H54 (cell line): ENCODE data around the gene ZNF683.
A peak's percentile ranks its signal among the peaks of the same experiment; 100 is the strongest.

Experiments used
- DNase-seq: peaks from one replicate; pipeline ENCODE4 v3.0.0; 2011; ENCODE audit warnings: low spot score, mixed read lengths; ENCODE audit not compliant: insufficient read length
- FAIRE-seq: peaks from 3 replicates; lab custom pipeline; 2011; peaks lifted over from hg19 to GRCh38; lab: Jason Lieb, UNC
- POLR2A ChIP-seq: IDR thresholded peaks from 2 replicates; pipeline ENCODE4 v1.6.1; 2011; ENCODE audit warnings: low read depth, mild to moderate bottlenecking, low read length

ZNF683 gene

DNA sequence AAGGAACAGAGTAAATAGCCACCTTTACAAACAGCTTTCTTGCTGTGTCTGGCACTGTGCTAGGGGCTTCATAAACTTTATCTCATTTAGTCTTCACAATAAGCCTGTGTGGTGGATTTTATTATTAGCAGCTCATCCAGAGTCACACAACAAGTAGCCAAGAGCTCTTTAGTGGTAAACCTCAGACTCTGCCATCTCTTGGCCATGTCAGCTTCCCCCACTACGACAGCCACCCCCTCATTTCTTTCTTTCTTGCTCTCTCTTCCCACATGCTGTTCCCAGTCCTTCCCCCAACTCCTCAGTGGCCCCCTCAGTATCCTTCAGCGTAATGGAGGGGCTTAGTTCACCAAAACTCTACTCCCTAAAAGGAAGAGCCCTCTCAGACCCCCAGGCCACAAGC is 1.2 kb upstream of the ZNF683 start:
- no peak for TF ChIP-seq POLR2A
- FAIRE-seq (no peak), DNase-seq (no peak)

DNA sequence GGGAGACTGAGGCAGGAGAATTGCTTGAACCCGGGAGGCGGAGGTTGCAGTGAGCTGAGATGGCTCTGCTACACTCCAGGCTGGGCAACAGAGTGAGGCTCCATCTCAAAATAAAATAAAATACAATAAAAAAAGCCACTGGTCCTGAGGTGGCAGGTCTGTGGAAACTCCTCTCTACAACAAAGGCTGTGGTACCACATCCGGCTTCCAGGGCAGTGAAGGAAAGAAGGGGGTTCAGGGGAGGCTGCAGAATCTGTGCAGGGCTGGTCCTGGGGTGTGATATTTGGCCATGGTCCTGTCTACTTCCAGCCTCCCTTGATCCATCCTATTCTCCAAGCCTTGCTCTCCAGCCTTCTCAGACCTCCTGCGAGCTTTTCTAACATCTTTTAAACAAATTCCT is 731 bp upstream of the ZNF683 start:
- TF ChIP-seq POLR2A = no peak
- FAIRE-seq (no peak), DNase-seq (no peak)

DNA sequence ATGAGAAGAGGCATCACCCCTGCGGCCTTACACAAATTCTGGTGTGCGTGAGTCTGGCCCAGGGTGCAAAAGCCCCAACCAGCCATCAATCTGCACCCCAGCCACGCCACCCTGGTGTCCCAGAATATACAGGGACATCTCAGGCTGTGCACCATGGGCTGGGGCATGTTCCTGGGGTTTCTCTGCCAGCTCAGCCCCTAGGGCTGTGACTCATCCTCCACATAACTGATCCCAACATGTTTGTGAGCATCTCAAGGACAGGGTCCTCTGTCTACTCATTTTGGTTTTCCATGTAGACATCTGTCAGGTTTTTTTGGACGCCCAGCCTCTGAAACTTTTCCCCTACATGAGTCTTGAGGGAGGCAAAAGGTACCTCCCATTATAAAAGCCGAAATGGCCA is 511 bp downstream of the ZNF683 start:
- TF ChIP-seq POLR2A = no peak
- FAIRE-seq (no peak), DNase-seq (no peak)

DNA sequence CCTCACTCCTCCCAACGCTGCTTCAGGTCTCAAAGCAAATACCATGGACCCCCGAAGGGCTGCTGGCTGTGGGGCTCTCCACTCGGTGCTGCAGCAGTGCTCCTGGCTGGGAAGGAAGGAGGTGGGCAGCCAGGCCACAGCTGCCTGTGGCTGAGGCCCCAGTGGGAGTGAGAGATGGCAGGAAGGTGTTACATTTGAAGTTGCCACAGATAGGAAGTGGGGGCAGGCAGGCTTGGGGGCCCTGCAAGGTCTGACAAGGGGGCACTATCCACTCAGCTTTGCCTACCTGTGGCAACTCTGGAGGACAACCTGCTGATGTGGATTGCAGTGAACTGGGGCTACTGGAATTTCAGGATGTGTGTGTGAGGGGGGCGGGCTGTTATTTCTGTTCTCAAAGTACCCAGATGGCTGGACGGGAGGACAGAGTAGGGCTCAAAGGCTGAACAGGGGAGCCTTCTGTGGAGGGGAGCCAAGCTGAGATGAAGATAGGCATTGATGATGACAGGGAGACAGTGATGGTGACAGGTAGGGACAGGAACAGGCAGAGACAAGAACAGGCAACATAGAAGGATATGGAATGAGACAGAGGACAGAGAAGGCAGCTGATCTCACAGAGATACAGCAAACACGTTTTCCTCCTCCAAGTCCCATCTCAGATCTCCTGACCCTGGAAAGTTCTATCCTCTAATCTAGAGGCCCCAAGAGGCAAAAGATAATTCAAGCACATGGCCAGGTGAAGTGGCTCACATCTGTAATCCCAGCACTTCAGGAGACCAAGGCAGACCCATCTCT is 1.8 kb downstream of the ZNF683 start:
- no peak for TF ChIP-seq POLR2A
- DNase-seq (no peak), FAIRE-seq (no peak)

DNA sequence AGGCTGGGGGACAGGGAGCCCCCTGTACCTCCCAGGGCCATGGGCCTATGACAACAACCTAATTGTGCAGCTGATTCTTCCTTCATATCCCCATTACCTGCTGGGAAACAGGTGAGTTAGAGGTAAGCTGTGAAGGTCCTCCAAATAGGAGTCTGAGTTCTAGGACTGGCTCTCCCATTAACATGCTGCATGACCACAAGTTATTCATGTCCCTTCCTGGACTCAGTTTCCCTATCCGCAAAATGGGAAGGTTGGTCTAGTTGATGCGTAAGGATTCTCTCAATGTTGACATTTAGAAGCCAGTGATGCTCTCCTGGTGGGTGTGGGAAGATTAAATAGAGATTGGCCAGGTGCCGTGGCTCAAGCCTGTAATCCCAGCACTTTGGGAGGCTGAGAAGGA is 4.1 kb downstream of the ZNF683 start:
- DNase-seq (no peak), FAIRE-seq (no peak)
- TF ChIP-seq POLR2A = no peak

DNA sequence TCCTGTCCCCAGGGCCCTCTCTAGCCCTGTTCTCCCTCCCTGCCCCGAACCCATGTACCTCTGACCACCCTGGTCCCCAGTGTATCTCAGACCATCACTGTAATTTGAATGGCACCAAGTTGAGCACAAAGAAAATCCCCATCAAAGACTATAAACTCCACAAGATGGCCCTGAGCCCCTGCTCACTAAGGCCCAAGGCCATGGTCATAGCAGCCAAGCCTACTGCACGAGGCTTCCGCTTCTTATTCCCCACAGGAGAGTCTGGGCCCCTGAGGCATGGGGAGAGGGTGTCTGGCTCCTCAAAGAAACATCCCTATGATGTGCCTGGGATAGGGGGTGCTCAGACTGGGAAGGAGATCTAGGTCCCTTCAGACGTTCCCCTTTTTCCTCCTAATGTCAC is 4.5 kb downstream of the ZNF683 start:
- no peak for TF ChIP-seq POLR2A
- DNase-seq (no peak), FAIRE-seq (no peak)

DNA sequence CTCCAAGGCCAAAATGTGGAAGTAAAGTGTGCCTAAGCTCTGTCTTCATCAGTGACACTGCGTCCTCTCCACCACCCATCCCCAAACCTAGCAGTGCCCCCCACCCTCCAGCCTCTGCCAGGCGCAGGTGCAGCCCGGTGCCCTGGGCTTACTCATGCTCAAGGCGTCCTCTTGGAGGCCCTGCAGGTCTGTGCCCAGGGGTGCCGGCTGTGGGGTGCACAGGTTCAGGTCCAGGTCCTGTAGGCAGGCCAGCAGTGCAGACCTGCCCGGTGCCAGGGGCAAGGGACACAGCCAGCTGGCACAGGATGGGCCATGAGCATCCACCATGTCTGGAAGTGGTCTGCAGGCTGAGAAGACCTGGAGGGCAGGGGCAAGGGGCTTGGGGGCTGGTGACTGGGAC is 5.1 kb downstream of the ZNF683 start:
- no peak for FAIRE-seq
- no peak for TF ChIP-seq POLR2A
- no peak for DNase-seq

DNA sequence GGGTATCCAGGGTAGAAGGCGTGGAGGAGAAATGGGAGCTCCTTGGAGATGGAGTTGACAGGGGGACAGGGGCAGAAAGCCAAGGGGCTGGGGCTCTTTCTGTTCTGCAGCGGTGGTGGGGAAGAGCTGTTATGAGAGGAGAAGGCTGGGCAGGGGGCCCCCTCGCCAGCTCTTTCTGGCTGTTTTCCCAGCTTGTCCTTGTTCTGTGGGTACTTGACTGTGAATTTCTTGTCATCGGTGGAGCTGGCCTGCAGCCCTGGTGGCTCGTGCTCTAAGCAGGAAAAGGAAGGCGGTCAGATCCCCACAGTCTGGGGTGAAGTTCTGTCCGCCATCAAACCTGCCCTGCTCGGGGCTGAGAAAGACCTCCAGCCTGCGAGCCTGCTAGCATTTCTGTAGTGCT is 7.6 kb downstream of the ZNF683 start:
- FAIRE-seq = no peak
- DNase-seq = no peak
- no peak for TF ChIP-seq POLR2A

DNA sequence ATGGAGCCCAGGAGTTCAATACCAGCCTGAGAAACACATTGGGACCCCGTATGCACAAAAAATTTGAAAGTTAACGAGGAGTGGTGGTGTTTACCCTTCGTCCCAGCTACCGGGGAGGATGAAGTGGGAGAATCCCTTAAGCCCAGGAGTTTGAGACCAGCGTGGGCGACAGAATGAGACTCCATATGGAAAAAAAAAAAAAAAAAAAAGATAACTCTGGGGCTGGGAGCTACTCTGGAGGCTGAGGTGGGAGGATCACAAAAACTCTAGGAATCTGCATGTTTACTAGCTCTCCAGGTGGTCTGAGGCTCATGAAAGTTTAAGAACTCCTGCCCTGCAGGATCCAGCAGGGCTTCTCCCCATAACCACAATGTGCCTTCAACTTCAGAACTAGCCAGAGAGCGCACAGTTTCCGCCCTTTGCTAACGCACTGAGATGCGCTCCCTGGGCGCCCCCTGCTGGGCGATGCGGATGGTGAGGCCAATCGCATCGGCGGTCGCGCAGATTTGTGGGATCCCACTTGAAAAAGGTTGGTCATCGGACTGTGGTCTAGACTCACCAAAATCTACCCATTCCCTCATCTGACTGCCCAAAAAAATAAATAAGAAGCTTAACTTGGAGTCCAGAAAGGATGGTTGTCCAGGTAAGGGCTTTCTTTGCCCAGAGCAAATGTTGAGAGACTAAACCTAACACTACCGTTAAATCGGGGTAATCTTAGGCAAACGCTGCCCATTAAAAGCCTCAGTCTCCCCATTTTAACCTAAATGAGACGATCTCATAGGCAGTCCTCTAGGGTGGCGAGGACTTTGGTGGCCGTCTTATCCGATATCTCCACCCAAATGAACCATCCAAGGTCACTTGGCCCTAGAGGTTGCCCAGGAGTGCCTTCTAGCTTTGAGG is 8.8 kb downstream of the ZNF683 start:
- FAIRE-seq = no peak
- TF ChIP-seq POLR2A = no peak
- DNase-seq = peak; percentile 40

DNA sequence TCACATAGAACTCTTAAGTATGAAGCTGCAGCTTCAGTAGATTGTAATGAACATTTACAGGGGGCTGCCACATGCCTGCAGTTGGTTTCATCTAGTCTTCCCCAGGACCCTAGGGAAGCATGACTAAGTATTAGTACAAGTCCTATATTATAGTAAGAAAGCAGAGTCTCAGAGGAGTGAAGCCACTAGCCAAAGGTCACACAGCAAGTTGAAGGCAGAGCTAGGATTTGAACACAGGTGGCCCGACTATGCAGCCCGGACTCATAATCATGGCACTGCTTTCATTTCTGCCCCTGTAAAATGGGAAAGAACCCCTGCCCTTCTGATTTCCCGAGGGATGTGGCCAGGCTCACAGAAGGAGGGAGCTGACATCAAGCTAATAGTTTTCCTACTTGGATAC is 10.2 kb downstream of the ZNF683 start:
- DNase-seq = no peak
- no peak for TF ChIP-seq POLR2A
- FAIRE-seq = no peak

DNA sequence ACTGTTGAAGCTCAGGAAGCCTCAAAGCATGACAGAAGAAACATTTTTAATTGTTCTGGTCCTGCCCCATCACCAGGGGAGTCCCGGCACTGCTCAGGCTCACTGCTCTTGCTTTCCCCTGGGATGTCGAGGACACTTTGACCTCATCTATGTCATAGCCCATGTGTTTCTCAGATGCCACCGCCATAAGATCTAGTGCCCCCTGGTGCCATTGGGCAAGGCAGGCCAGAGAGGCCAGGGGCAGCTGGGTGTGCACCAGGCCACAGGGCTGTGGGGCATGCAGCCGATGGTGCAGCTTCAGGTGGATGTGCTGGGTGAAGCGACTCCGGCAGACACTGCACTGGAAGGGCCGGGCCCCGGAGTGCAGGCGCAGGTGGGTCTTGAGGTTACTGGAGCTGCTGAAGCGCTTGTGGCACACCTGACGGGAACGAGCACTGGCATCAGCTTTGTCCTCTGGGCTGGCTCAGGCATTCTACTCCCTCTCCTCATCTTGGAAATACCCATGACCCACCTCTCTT is 10.9 kb downstream of the ZNF683 start:
- FAIRE-seq = no peak
- TF ChIP-seq POLR2A = no peak
- DNase-seq = no peak

DNA sequence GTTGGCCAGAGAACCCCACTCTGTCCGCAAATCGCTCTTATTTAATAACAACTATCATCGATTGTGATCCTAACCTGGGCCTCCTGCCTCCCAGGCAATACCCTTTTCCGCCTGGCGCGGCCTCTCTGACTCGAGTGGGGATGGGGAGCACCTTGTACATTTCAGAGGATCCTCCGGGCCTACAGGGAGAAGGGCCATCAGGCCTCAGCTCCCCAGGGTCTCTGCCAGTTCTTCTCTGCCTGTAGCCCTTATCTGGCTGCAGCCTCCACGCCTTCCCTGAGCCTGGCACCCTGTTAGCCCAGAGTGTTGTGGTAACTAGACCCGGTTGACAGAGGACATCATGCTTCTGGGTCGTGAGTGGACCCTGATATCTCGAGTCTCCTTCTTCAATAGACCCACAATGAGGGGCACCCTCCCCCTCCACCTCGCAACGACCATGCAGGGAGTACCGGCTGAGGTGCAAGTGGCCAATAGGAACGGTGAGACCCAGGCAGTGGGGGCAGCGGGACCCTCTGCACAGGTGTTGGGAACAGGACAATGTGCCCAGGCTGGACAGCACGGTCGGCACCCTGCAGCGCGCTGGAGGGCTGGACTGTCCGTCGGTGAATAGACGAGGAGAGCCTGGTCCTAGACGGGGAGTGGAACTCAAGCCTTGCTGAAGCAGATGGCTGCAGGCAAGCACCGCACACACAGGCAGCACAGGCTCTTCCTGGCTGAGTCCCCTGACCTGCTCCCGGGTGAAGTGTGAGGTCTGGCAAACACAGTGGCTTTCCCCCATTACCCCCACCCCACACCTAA is 11.5 kb downstream of the ZNF683 start:
- FAIRE-seq (no peak), DNase-seq (no peak)
- no peak for TF ChIP-seq POLR2A

DNA sequence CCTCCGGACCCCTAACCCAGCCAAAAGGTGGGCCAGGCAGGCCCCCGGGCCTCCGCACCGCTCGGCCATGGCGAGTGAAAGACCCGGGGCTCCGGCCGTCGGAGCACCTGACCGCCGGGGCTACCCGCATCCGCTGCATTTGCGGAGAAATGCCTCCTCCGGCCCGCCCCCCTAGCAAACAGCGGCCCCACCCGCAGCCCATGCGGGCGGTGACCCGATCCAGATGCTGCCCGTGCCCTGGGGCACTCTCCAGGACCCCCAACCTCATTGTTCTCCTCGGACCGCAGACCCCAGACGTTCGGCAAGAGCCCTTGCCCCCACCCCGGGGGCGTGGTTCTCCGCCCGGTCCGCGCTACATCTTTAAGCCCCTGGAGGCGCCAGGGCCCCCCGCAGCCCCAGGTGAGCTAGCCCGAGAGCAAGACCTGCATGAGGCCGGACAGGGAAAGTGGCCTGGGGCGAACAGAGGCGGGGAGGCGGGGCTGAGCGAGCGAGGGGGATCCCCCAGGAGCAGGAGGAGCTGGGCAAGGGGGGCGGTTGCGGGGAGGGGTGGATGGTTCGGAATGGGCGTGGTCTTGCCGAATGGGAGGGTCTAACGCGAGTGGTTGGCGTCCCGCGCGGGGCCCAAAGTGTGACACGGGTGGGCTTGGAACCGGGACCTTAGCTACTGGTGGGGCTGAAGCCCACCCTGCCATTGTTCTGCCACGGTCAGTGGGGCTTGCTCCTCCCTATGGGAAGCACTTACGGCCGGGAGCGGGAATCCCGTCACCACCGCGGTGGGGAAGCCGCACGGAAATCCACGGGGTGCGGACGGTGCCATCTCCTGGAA is 12.4 kb downstream of the ZNF683 start:
- no peak for FAIRE-seq
- DNase-seq = no peak
- TF ChIP-seq POLR2A = no peak
